A549 treated with dexamethasone at 1 μM for 4 hours (cell line): Measurements from ENCODE around the gene SUPT6H. TPM values are rescaled to one million over a fixed set of nuclear protein-coding genes. Genes with fewer than 3 reads are reported as not detected.

Experiments used
- total RNA-seq: library from RNA; stranded (reverse); fragments of 200-300 nt; extraction: Qiagen RNA extraction; gene quantifications from 5 replicates; pipeline ENCODE4 v1.2.3, GENCODE V29; 2022

Gene SUPT6H
- 56.8 to 83.6 TPM (median 78.1 TPM) in 5 replicates for total RNA-seq

DNA sequence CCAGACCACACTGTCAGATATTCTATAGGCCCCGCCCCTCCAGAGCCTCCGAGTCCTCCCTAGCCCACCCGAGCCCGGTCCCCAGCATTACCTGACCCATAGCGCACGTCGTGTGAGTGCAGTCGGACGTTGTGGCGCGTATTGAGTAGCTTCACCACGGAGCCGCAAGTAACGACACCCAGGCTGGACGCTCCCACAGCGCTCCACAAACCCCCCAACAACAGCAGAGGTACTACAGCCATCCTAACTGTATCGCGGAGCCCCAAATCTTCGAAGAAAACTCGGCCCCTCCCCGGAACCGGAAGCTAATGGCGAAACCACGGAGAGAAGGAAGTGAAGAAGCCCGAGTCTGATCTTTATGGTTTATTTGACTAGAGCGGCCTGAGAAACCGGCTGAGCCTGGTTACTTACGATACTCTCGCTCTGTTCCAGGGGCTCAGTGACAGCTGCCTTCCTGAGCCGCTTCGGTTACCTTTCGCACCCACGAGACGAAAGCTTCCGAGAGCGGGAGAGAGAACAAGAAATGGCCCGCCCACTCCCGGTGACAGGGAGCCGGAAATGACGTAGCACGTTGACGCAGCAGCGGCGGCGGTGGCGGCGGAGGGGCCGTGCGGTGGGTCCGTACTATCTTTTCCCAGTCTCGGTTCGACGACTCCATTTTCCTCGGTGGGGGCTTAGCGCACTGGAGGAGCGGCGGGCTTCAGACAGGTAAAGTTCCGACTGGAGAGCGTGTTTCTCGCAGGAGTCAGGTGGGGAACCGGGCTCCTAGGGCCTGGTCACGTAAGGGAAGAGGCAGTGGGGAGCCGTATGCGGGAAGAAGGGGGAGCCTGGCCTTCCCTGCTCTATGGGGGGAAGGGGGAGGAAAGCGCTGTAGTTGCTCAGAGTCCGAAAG is at the start of gene SUPT6H, which contains the start of gene SDF2:
TSS of gene SUPT6H (plus strand) at position 571 of the 892 bp plus-strand sequence. CDS start 11,197 bp downstream, outside the sequence.
TSS of gene SDF2 (minus strand) at position 272 of the 892 bp plus-strand sequence. CDS start at position 242, 30 bp downstream.

DNA sequence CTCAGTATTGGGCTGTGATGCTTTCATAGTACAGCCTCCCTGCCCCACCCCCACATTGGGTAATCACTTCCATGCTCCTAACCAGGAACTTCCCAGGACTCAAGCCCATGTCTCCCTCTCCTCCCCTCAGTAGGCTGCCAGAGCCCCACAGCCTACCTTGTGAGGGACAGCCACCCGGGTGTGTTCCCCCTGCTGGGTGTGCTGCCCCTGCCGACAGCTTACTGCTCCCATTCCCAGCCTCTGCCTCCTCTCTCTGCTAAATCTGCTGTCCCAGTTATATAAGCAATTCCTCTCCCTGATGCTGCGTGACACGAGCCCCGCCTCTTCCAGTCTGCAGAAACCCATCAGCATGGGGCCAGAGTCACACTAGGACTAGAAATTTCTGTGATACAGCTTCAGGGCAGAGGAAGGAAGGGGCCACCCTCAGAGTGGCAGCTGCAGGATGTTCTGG is 48.0 kb upstream of the SUPT6H start, which contains the start of gene RSKR:
TSS of gene RSKR (minus strand) at position 255 of the 451 bp plus-strand sequence. CDS start at position 231, 24 bp downstream.

DNA sequence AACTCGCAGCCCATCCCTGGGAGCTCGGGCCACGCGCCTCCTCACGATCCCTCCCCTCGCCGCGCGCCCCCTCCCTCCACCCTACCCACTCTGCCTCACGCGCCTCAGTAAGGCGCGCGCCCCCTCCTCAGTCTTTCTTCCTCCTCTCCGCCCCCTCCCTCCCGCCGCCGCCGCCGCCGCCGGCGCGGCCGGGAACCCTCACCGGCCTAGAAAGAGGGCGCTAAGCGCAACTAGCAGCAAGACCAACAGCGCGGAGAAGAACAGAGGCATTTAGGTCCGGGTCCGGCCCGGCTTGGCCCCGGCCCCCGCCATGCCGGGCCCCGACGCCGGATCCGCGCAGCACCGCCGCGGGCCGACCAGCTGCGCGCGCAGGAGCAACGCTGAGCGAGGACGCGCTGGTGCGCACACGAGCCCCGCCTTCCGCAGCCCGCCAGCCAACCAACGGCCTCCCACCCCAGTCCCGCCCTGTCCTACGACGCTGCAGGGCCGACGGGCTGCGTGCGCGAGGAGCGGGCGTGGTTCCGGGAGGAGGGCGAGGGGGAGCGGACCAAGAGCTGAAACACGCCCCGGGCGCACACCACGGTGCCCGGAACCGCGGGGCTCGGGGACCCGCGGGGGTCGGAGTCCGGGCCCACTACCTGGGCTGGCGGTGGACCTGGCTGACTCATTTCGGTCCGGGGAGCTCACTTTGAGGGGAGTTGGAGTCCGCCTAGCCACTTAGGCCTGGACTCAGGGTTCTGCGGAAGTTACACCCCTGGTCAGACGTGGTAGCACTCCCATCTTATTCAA is 17.0 kb upstream of the SUPT6H start, which contains the start of gene BLTP2:
TSS of gene BLTP2 (minus strand) at position 372 of the 789 bp plus-strand sequence. CDS start at position 270, 102 bp downstream.

DNA sequence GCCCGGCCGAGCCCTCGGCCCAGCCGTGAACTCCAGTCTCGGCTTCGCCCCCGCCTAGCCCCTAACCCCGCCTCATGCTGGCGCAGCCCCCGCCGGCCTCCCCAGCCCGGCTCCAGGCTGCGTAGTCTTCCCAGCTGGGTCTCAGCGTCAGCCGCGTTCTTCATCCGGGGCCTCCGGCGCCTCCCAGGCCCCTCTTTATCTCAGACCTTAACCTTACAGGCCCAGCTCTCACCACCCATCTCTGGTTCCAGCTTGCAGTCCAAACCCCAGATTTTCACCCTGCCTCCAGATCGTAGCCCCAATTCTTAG is 49.7 kb downstream of the SUPT6H start, which contains the start of gene PROCA1:
TSS of gene PROCA1 (minus strand) at position 166 of the 309 bp plus-strand sequence. CDS start 228 bp downstream, outside the sequence.

DNA sequence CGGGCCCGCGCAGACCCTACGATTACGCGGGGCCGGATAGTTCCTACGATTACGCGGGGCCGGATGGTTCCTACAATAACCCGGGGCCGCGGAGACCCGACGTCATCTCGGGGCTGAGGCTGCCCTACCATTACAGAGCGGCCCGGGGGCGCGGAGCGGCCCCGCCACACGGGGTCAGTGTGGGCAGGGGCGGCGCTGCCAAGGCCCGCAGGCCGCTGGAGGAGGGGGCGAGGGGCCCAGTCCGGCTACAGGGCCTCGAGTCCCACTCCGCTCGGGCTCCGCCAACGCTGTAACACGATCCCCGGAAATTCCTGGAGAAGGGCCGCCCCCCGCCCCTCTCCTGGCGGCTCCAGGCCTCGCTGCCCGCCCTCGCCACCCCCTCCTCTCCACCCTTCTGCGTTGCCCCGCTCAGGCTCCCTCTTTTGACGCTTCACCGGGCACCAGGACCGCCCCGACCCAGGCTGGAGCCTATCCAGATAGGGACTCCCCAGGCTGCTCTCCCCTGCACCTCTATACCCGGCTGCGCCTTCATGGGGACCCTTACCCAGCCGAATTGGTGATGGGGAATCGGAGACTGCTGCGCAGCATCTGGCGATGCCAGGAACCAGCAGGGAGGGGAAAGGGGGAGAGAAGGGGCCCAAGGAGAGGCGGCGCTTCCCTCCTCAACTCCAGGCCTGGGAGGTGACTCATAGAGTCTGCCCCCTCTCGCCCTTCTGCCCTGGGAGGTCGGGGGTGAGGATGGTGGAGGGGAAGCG is 55.8 kb downstream of the SUPT6H start, which contains the start of gene RAB34:
TSS of gene RAB34 (minus strand) at position 291 of the 755 bp plus-strand sequence. CDS start 602 bp downstream, outside the sequence.

DNA sequence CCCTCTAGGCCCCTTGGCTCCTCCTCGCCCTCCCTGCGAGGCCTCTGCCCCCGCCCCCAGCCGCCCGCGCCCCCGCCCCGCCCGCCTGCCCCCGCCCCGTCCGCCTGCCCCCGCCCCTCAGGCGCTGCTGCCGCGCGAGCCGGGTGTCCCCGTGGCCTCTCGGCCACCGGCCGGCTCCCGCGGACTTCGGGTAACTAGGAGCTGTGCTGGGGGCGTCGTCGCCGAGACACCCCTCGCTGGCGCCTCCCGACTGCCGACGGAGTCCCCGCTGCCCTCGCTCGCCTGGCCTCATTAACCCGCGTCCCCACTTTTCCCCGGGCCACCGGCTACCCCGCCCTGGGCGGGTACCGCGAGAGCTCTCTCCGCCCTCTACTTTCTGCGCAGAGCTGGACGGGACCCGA is 64.2 kb downstream of the SUPT6H start, which contains the start of gene TLCD1:
TSS of gene TLCD1 (minus strand) at position 8 of the 401 bp plus-strand sequence. CDS start 136 bp downstream, outside the sequence.

DNA sequence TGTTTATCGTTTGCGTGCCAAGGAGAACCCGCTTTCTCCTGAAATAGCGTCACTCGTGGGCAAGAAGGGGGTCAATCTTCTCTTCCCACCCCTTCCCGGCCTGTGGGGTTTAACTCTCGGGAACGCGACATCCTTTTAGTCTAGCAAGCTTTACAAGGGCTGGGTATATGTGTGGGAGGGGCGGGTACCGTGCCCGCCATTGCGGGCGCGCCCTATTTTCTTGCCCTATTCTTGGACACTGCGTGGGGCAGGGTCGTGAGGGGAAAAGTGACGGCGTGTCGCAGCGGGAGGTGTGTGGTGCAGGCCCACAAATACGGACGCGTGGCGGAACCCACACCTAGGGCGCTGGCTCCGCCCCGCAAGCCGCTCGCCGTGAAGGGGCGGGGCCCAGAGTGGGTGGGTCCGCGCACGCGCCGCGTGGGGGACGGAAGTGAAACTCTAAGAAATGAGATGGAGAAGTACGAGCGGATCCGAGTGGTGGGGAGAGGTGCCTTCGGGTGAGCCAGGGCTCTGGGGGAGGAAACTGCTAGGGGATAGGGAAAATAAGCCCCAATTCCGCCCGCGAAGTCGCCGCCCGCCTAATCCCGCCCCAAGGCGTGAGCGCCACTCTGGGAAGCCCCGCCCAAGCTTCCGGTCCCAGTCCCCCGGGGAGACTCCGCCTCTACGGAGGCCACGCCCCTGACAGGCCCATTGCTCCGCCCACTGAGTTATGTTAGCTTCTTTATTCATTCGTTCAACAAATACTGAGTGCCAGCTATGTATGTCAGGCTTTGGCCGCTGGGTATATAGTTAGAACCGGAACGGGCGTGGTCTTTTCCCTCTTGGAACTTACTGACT is 66.6 kb downstream of the SUPT6H start, which contains the start of gene NEK8:
TSS of gene NEK8 (plus strand) at position 425 of the 837 bp plus-strand sequence. CDS start at position 451, 26 bp downstream.

DNA sequence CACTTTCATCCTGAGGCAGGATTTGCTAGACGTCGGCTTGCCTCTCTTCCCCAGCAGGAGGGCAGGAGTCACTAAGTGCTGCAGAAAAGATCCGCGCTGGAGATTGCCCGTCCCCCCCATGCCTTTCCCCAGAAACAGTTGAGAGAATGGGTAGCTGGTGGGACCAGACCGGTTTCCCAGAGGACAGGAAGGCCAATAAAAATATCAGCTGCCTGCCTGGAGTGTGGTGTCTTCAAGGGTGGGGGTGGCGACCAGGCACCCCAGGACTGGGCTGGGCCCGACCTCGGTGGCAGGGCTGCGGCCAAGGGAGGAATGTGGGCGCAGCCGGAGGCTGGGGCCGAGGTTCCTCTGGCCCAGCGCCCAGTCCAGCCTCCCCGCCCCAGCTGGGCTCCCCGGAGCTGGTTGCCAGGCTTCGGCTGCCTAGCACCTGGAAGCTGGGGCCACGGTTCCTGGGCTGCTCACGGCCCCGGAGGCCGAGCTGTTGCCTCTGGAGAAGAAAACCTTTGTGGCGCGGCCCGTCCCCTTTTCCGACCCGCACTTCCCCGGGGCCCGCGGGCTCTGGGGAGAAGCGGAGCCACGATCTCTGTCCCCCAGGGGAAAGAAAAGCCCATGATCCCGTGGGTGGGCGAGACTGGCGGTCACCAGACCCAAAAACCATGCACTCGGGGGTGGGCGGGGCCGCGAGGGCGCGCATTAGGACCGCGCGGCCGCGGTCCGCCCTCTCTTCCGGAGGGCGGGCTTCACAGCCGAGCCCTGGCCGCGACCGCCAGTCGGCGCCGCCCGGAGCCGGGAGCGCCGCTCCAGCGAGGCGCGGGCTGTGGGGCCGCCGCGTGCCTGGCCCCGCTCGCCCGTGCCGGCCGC is 81.5 kb downstream of the SUPT6H start, which contains the start of gene TRAF4:
TSS of gene TRAF4 (plus strand) at position 769 of the 861 bp plus-strand sequence. CDS start 102 bp downstream, outside the sequence.

Other genes with a start within 250 kb of the SUPT6H start
- gene SLC13A2, start 188.6 kb upstream of the SUPT6H start, total RNA-seq, result 0.07 to 0.20 TPM (median 0.12 TPM) in 5 replicates
- gene FOXN1, start 155.9 kb upstream of the SUPT6H start, total RNA-seq, result 0.02 to 0.03 TPM (median 0.02 TPM) in 3 of 5 replicates, not detected in the others
- gene UNC119, start 109.6 kb upstream of the SUPT6H start, total RNA-seq, result 21.9 to 31.8 TPM (median 29.0 TPM) in 5 replicates
- gene PIGS, start 90.7 kb upstream of the SUPT6H start, total RNA-seq, result 54.1 to 65.1 TPM (median 60.5 TPM) in 5 replicates
- 1.4 to 2.5 TPM (median 2.0 TPM) in 5 replicates for gene ALDOC, start 85.3 kb upstream of the SUPT6H start, total RNA-seq
- gene SPAG5, start 63.2 kb upstream of the SUPT6H start, total RNA-seq, result 64.8 to 73.8 TPM (median 69.0 TPM) in 5 replicates
- gene RSKR, start 48.0 kb upstream of the SUPT6H start, total RNA-seq, result 1.8 to 5.6 TPM (median 4.3 TPM) in 5 replicates
- 58.8 to 74.2 TPM (median 69.1 TPM) in 5 replicates for gene BLTP2, start 17.0 kb upstream of the SUPT6H start, total RNA-seq
- 75.2 to 84.3 TPM (median 77.7 TPM) in 5 replicates for gene SDF2, start 299 bp upstream of the SUPT6H start, total RNA-seq
- 0.87 to 1.6 TPM (median 1.4 TPM) in 5 replicates for gene PROCA1, start 49.7 kb downstream of the SUPT6H start, total RNA-seq
- 192 to 231 TPM (median 217 TPM) in 5 replicates for gene RAB34, start 55.7 kb downstream of the SUPT6H start, total RNA-seq
- 1,532 to 2,344 TPM (median 1,598 TPM) in 5 replicates for gene RPL23A, start 57.8 kb downstream of the SUPT6H start, total RNA-seq
- gene TLCD1, start 64.0 kb downstream of the SUPT6H start, total RNA-seq, result 27.5 to 45.5 TPM (median 40.7 TPM) in 5 replicates
- 2.5 to 3.9 TPM (median 3.7 TPM) in 5 replicates for gene NEK8, start 66.6 kb downstream of the SUPT6H start, total RNA-seq
- gene TRAF4, start 81.8 kb downstream of the SUPT6H start, total RNA-seq, result 46.2 to 72.9 TPM (median 69.6 TPM) in 5 replicates
- 31.8 to 55.0 TPM (median 49.9 TPM) in 5 replicates for gene FAM222B, start 180.6 kb downstream of the SUPT6H start, total RNA-seq
- gene ERAL1, start 192.8 kb downstream of the SUPT6H start, total RNA-seq, result 69.9 to 83.2 TPM (median 80.3 TPM) in 5 replicates
- 69.2 to 96.1 TPM (median 91.3 TPM) in 5 replicates for gene FLOT2, start 235.5 kb downstream of the SUPT6H start, total RNA-seq
- gene DHRS13, start 240.9 kb downstream of the SUPT6H start, total RNA-seq, result 5.8 to 7.0 TPM (median 6.5 TPM) in 5 replicates